MV-4-11 (cell line): Measurements from ENCODE around the gene SEC22C.
"Not testable (repeated sequence)": the region's sequence is repeated elsewhere in the genome, so short reads cannot be mapped to it uniquely, and the experiment has no call there.

Experiments
- DNase-seq: peaks from one replicate; lab custom pipeline; 2025; lab: John Stamatoyannopoulos, UW

SEC22C gene

GRCh38 chr3:42581709-42582473, at the start of gene SEC22C:
TSS of gene SEC22C (minus strand) at chr3:42581967. CDS start at chr3:42569046, 12,921 bp downstream.
- DNase-seq, result peak; percentile 81

GRCh38 chr3:42613462-42613861, 31.7 kb upstream of the SEC22C start:
- no peak for DNase-seq

GRCh38 chr3:42612928-42613327, 31.2 kb upstream of the SEC22C start:
- DNase-seq, result no peak

- no peak for DNase-seq
Observed at GRCh38 chr3:42612217-42612616, 30.4 kb upstream of the SEC22C start.

- DNase-seq, result no peak
Observed at GRCh38 chr3:42610976-42611375, 29.2 kb upstream of the SEC22C start.

GRCh38 chr3:42608581-42608980, 26.8 kb upstream of the SEC22C start:
- no peak for DNase-seq

GRCh38 chr3:42605546-42606173, 23.9 kb upstream of the SEC22C start:
- DNase-seq, result no peak

GRCh38 chr3:42602961-42603360, 21.2 kb upstream of the SEC22C start:
- DNase-seq, result no peak

GRCh38 chr3:42601896-42602581, 20.3 kb upstream of the SEC22C start:
- DNase-seq, result no peak

- DNase-seq, result peak; percentile 52
Observed at GRCh38 chr3:42600958-42601675, 19.4 kb upstream of the SEC22C start.

- DNase-seq, result peak; percentile 94
Observed at GRCh38 chr3:42600111-42600957, 18.6 kb upstream of the SEC22C start, which contains the start of gene NKTR. TSS of gene NKTR (plus strand) at chr3:42600686. CDS start at chr3:42601007, 321 bp downstream.

- DNase-seq, result not testable (repeated sequence)
Observed at GRCh38 chr3:42597098-42597497, 15.3 kb upstream of the SEC22C start.

- no peak for DNase-seq
Observed at GRCh38 chr3:42595682-42596081, 13.9 kb upstream of the SEC22C start.

- no peak for DNase-seq
Observed at GRCh38 chr3:42593635-42594034, 11.9 kb upstream of the SEC22C start.

- no peak for DNase-seq
Observed at GRCh38 chr3:42591811-42592210, 10.0 kb upstream of the SEC22C start.

GRCh38 chr3:42590989-42591756, 9.4 kb upstream of the SEC22C start:
- no peak for DNase-seq

- no peak for DNase-seq
Observed at GRCh38 chr3:42589382-42590109, 7.8 kb upstream of the SEC22C start.

GRCh38 chr3:42588625-42589024, 6.9 kb upstream of the SEC22C start:
- no peak for DNase-seq

- DNase-seq, result peak; percentile 9
Observed at GRCh38 chr3:42582474-42583070, 805 bp upstream of the SEC22C start.

- no peak for DNase-seq
Observed at GRCh38 chr3:42581400-42581708, 413 bp downstream of the SEC22C start.
